GM23338 (cell line): ENCODE data around the gene OSBPL3.

Experiments
- EZH2 ChIP-seq: fragments of 200-600 bp; sonication (generic); IDR thresholded peaks from one replicate; pipeline ENCODE4 v1.8.0; 2017; ENCODE audit warnings: antibody characterized with exemption, mild to moderate bottlenecking, low read depth; ENCODE audit not compliant: unreplicated experiment
- TF ChIP-seq, protein P1 (sequence below), 2 experiments: fragments of 200-600 bp in 1 of 2; sonication (generic) in 1 of 2; conservative IDR thresholded peaks; 2 replicates each; pipeline versions ENCODE4 v1.5.1 to v1.6.1; 2016 to 2017; ENCODE audit warnings: antibody characterized with exemption in 2 of 2, low read depth in 2 of 2, mild to moderate bottlenecking in 2 of 2, moderate library complexity in 1 of 2

DNA sequence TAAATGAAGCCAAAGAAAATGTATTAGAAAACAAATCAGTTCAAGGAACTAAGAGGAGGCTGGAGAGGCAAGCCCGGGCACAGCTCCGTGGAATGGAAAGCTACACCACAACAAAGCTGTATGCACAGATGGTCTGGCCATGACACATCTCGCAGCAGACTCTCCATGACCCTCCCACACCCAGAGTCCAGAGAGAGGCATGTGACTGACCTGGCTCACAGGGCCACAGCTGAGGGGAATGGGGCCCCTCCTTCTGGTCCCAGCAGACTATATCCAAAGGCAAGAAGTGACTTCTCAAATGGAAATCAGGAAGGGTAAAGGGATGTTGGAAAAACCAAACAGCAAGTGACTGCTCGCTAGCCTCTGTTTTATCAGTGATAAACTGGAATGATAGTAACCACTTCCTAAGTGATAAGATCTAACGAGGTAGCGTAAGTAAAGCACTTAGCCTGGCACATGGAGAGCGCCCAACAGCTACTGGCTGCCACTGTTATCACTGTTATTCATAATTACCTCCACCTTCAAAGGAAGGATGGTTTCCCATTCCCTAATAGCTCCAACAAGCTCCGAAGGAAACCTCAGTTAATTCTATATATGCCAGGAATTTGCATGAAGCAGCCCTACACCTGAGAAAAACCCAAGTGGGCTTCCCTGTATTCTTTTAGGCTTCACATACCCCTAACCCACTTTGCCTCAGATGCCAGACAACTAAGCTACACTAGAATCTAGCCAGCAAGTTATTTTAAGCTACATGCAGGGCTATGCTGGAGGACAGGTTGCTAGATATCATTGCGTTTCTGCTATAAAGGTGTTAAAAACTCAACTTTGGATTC, 8.4 kb downstream of the OSBPL3 start:
- TF ChIP-seq, protein P1, sequence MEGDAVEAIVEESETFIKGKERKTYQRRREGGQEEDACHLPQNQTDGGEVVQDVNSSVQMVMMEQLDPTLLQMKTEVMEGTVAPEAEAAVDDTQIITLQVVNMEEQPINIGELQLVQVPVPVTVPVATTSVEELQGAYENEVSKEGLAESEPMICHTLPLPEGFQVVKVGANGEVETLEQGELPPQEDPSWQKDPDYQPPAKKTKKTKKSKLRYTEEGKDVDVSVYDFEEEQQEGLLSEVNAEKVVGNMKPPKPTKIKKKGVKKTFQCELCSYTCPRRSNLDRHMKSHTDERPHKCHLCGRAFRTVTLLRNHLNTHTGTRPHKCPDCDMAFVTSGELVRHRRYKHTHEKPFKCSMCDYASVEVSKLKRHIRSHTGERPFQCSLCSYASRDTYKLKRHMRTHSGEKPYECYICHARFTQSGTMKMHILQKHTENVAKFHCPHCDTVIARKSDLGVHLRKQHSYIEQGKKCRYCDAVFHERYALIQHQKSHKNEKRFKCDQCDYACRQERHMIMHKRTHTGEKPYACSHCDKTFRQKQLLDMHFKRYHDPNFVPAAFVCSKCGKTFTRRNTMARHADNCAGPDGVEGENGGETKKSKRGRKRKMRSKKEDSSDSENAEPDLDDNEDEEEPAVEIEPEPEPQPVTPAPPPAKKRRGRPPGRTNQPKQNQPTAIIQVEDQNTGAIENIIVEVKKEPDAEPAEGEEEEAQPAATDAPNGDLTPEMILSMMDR (conservative IDR thresholded peaks at IDR 0.05; ENCODE audit: low read depth in 2 of 2) = no peak
- no peak for TF ChIP-seq EZH2
